LNCAP (cell line): ENCODE results near the gene EHF.

ENCODE experiments used
- TF ChIP-seq, protein P1 (sequence below): fragments of 450-650 bp; IDR thresholded peaks from 2 replicates; pipeline ENCODE4 v1.5.1; 2017; ENCODE audit warnings: mild to moderate bottlenecking

The EHF gene

DNA sequence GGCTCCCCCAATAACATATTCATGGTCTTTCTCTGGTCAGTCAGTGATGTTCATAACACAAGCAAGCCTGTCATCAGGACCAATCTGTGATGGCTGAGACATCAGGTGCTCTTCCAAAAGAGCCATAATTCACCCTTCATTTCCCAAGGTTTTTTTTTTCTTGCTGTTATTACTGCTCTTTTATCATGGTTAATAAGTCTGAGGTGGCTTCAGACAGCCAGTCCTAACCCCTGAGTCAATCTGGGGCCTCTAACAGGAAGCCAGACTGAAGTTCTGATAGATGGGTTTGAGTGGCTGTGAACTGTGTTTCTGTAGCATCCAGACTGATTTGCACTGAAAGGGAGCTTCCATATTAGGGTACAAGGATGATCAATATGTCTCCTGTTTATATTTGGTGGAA lies 8.8 kb downstream of the EHF start:
- TF ChIP-seq, protein P1, sequence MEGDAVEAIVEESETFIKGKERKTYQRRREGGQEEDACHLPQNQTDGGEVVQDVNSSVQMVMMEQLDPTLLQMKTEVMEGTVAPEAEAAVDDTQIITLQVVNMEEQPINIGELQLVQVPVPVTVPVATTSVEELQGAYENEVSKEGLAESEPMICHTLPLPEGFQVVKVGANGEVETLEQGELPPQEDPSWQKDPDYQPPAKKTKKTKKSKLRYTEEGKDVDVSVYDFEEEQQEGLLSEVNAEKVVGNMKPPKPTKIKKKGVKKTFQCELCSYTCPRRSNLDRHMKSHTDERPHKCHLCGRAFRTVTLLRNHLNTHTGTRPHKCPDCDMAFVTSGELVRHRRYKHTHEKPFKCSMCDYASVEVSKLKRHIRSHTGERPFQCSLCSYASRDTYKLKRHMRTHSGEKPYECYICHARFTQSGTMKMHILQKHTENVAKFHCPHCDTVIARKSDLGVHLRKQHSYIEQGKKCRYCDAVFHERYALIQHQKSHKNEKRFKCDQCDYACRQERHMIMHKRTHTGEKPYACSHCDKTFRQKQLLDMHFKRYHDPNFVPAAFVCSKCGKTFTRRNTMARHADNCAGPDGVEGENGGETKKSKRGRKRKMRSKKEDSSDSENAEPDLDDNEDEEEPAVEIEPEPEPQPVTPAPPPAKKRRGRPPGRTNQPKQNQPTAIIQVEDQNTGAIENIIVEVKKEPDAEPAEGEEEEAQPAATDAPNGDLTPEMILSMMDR, result no peak

DNA sequence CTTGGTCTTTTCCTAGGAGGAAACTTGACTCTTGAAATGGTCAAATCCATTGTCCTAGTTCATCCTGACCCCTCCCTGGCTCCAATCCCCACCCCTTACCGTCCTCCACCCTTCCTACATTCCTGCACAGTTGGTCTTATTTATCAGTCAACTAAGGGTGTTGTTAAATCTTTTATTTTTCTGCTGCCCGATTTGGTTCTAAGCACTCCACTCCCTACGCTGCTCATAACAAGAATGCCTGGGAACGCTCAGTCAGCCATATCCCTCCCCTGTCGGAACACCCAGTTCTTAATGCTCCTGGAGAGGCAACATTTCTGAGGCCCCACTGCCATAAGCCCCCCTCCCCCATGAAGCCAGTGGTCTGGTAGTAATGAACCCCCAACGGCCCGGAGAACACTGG lies 9.7 kb downstream of the EHF start:
- TF ChIP-seq, protein P1, result no peak

DNA sequence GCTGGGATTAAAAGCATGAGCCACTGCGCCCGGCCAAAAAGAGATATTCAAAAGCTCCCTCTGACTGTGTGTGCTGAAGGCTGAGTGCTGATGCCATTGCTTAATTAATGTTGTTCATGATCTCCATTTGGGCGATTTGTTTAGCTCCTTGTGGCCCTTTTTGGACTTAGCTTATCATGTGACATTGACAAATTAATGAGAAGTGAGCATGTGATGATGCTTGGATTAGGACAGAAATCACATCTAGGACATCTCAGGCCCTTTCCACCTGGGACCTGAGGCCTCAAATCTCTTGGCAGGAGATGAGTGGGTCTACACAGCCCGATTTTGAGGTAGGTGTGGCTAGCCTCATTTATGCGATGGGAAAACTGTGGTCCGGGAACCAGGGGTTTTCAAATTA lies 10.4 kb downstream of the EHF start:
- TF ChIP-seq, protein P1, result no peak

DNA sequence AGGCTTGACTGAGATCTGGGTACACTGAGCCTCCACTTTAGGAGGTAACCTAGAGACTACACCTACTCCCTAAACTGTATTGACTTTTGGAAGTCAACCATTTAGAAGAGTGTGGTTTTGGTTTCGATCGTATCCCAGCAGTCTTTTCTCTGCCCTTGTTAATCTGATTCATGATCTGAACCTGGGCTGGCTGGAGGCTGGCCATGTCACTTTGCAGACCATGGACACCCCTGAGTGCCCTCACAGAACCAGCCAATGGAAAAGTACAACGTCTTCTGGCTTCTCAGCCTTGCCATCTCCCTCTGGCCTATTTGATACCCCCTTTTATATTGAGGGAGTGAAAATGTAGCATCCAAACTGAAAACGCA lies 10.8 kb downstream of the EHF start:
- TF ChIP-seq, protein P1, result no peak

DNA sequence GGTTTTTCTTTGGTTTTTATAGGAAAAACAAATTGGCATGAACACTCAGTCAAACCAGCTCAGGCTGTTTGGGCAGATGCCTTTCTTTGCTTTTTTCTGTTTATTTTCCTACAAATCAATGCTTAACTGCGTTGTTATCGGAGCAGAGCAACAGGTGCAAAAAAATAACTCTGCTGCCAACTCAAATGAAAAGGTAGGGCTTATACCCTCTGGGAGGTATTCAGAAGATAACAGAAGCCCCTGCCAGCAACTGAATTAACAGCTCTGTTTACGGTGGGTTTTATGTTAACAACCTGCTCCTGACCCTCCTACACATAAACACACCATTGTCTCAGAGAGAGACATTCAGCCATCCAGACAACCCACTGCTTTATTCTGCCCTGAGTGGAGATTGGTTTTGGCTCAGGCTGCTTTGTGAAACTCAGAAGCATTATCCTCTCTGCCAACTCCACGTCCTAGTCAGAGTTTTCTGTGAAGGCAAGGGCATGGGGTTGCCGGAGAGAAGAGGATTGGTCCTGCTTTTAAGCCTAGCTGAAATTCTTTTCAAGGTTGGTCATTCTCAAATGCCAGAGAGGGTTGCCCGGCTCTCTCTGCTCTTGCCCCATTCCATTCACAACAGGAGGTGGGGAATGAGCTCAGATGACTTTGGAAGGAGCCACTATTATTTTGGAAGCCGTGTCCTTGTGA lies 11.4 kb downstream of the EHF start:
- TF ChIP-seq, protein P1, result no peak

DNA sequence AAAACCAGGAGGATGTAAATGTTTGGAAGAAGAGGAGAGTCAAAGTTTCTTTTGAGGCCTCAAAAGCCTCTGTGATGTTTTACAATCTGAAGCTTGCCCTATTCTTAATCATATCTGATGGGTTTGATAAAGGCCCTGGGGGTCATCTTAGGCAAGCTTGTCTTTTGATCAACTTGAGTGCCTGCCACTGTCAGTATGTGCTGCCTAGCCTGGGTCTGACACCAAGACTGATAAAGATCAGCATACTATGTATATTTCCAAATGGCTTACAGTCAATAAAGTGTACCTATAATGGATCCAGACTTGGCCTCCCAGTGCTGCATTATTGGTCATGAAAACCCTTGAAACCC lies 12.7 kb downstream of the EHF start:
- TF ChIP-seq, protein P1, result no peak

DNA sequence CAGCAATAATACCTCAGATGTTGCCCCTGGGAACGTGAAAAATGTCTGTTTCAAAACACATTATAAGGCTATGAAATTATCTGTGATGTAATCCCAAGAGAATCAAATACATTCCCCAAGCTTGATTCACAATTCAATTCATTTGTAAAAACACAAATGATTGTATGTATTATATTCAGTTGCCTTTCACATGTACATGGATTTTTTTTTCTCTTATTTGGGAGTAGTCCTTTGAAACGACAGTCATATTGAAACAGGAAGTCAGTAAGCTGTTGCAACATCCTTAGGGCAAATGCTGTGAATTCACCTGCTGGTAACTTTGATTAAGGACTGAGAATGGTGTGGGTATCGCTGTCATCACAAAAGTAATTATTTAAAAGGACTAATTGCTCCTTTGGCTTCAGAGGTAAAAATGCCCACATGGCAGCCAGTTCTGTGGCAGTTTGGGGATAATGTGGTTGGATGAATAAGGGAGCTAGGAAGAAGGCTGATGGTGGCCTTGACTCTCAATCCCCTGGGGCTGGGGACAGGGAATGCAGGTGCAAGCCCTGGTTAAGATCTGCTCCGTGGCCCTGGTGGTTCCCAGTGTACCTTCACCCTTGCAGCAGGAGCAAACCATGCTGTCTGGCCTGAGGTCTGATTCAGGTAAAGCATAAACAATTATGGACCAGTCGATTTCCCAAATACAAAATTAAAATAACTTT lies 13.2 kb downstream of the EHF start:
- TF ChIP-seq, protein P1, result no peak
